NCI-H2196 treated with DMSO at 0.1 percent for 48 hours (cell line): ENCODE measurements around the gene UPK3B.
"Not testable (repeated sequence)": the region's sequence is repeated elsewhere in the genome, so short reads cannot be mapped to it uniquely, and the experiment has no call there.

ENCODE experiments used
- DNase-seq: peaks from one replicate; lab custom pipeline; 2025; ENCODE audit not compliant: unreplicated experiment; lab: John Stamatoyannopoulos, UW

Gene UPK3B

GRCh38 chr7:76487969-76488368 is 22.4 kb upstream of the UPK3B start:
- DNase-seq = not testable (repeated sequence)

- not testable (repeated sequence) for DNase-seq
Measured at GRCh38 chr7:76492139-76492538, 18.2 kb upstream of the UPK3B start.

GRCh38 chr7:76495717-76496116 is 14.6 kb upstream of the UPK3B start:
- not testable (repeated sequence) for DNase-seq

GRCh38 chr7:76497918-76498582 is 12.3 kb upstream of the UPK3B start:
- not testable (repeated sequence) for DNase-seq

- DNase-seq = not testable (repeated sequence)
Measured at GRCh38 chr7:76498583-76499200, 11.7 kb upstream of the UPK3B start.

- not testable (repeated sequence) for DNase-seq
Measured at GRCh38 chr7:76499201-76499923, 11.0 kb upstream of the UPK3B start.

- not testable (repeated sequence) for DNase-seq
Measured at GRCh38 chr7:76499924-76500241, 10.5 kb upstream of the UPK3B start.

GRCh38 chr7:76502224-76502623 is 8.1 kb upstream of the UPK3B start:
- not testable (repeated sequence) for DNase-seq

- not testable (repeated sequence) for DNase-seq
Measured at GRCh38 chr7:76502836-76503235, 7.5 kb upstream of the UPK3B start.

GRCh38 chr7:76503244-76503643 is 7.1 kb upstream of the UPK3B start:
- DNase-seq = not testable (repeated sequence)

GRCh38 chr7:76504351-76505167 is 5.8 kb upstream of the UPK3B start:
- DNase-seq = not testable (repeated sequence)

GRCh38 chr7:76505168-76506080 is 4.9 kb upstream of the UPK3B start:
- no peak for DNase-seq

GRCh38 chr7:76506081-76506440 is 4.3 kb upstream of the UPK3B start:
- DNase-seq = no peak

GRCh38 chr7:76506643-76507042 is 3.7 kb upstream of the UPK3B start:
- not testable (repeated sequence) for DNase-seq

- DNase-seq = no peak
Measured at GRCh38 chr7:76507723-76508406, 2.5 kb upstream of the UPK3B start.

GRCh38 chr7:76511200-76511910 is 1.0 kb downstream of the UPK3B start:
- not testable (repeated sequence) for DNase-seq

- not testable (repeated sequence) for DNase-seq
Measured at GRCh38 chr7:76511911-76512885, 1.8 kb downstream of the UPK3B start.
